Heart left ventricle (tissue), 13 donors: Measurements from ENCODE around the gene TIMP1.

Experiments used
- POLR2A ChIP-seq, 2 donors: fragments of 450-650 bp; IDR thresholded peaks; one replicate each; pipeline ENCODE4 v1.6.1; 2017; ENCODE audit warnings: antibody characterized with exemption in 2 of 2, mild to moderate bottlenecking in 2 of 2, moderate library complexity in 2 of 2
- TF ChIP-seq, protein P1 (sequence below), 12 donors: fragments of 200-600 bp; sonication (generic) in 4 of 12; IDR thresholded peaks; one replicate each; pipeline versions ENCODE4 v1.5.0 to v1.8.0; 2018 to 2022; ENCODE audit warnings: antibody characterized with exemption in 12 of 12, mild to moderate bottlenecking in 5 of 12
- donor health status: ischemic (EF 13 %, LVEDD 7.1; RV severe dilation, severe dysfunction).
- donor health status: DM: no; HTN: yes; CAD: no.
- donor health status: DM: no; HTN: no; CAD: no.
- donor health status: ischemic (EF 25% LVEDD 6.9; RV normal size, moderate dysfunction).
- donor health status: ischemic (EF 25% LVEDD 5.7; RV mildly dilated, moderate dysfunction).
- donor health status: ischemic (EF 35%, LVEDD 5.7; RV mildly dilated, moderate dysfunction).
- donor health status: nonischemic (EF 11% LVEDD 7.7; RV severe dilation, severe dysfunction).
- donor health status: DM: yes; HTN: yes; CAD: no.
- donor health status: PGD.
- donor health status: ischemic (EF 29% LVEDD 5.4; RV normal size, mild dysfunction).
- donor health status: nonischemic (EF 23%, LVEDD 6.1; RV moderate dilation, normal function).

DNA sequence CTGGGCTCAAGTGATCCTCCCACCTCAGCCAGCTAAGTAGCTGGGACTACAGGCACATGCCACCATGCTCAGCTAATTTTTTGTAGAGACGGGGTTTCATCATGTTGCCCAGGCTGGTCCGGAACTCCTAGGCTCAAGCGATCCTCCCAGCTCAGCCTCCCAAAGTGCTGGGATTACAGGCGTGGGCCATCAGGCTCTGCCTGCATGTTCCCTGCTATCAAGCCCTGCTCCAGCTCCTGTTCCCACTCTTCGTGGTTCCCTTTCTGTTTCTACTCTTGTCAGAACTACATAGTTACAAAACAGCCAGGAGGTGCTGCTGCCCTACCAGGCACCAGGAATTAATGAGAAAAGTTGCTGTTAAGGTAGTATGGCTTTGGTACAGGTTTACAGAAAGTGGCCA lies 8.7 kb downstream of the TIMP1 start:
- no peak for TF ChIP-seq POLR2A (IDR thresholded peaks at IDR 0.05)
- TF ChIP-seq, protein P1, sequence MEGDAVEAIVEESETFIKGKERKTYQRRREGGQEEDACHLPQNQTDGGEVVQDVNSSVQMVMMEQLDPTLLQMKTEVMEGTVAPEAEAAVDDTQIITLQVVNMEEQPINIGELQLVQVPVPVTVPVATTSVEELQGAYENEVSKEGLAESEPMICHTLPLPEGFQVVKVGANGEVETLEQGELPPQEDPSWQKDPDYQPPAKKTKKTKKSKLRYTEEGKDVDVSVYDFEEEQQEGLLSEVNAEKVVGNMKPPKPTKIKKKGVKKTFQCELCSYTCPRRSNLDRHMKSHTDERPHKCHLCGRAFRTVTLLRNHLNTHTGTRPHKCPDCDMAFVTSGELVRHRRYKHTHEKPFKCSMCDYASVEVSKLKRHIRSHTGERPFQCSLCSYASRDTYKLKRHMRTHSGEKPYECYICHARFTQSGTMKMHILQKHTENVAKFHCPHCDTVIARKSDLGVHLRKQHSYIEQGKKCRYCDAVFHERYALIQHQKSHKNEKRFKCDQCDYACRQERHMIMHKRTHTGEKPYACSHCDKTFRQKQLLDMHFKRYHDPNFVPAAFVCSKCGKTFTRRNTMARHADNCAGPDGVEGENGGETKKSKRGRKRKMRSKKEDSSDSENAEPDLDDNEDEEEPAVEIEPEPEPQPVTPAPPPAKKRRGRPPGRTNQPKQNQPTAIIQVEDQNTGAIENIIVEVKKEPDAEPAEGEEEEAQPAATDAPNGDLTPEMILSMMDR (IDR thresholded peaks at IDR 0.05): no peak
